H1 (cell line): ENCODE measurements around the gene CIROP. TPM values are rescaled to one million over a fixed set of nuclear protein-coding genes. Genes with fewer than 3 reads are reported as not detected.

Experiments
- BACH1 ChIP-seq: IDR thresholded peaks from 2 replicates; pipeline ENCODE4 v1.6.1; 2012; ENCODE audit warnings: low read length, improper control_type of control experiment
- CBX8 ChIP-seq: fragments of 300-800, 300-1000 bp; sonication (generic); IDR thresholded peaks from 2 replicates; pipeline ENCODE4 v1.7.1; 2016; ENCODE audit warnings: low read depth, low read length, borderline replicate concordance
- CREB1 ChIP-seq: IDR thresholded peaks from 2 replicates; pipeline ENCODE4 v1.6.1; 2012; ENCODE audit warnings: inconsistent platforms
- EP300 ChIP-seq, 2 experiments: IDR thresholded peaks; 1 replicate in 1 of 2; 2 replicates in 1 of 2; pipeline ENCODE4 v1.6.1; 2011 to 2012; ENCODE audit warnings: low read depth in 2 of 2, low read length in 2 of 2, mild to moderate bottlenecking in 2 of 2, borderline replicate concordance in 1 of 2, inconsistent platforms in 1 of 2, moderate library complexity in 1 of 2
- KDM1A ChIP-seq: fragments of 200-600, 300-600 bp; sonication (generic); IDR thresholded peaks from 2 replicates; pipeline ENCODE4 v1.7.1; 2016; ENCODE audit warnings: mild to moderate bottlenecking, low read length, borderline replicate concordance
- KDM4A ChIP-seq: IDR thresholded peaks from one replicate; pipeline ENCODE4 v1.7.1; 2012; ENCODE audit warnings: low read depth, mild to moderate bottlenecking, moderate library complexity, low read length, inconsistent platforms; ENCODE audit not compliant: severe bottlenecking
- PHF8 ChIP-seq: fragments of 200-600 bp; sonication (generic); conservative IDR thresholded peaks from 2 replicates; pipeline ENCODE4 v1.7.1; 2012; ENCODE audit warnings: low read depth, mild to moderate bottlenecking, inconsistent platforms, low read length, moderate library complexity
- POLR2A ChIP-seq, 2 experiments: IDR thresholded peaks; 1 replicate in 1 of 2; 2 replicates in 1 of 2; pipeline ENCODE4 v1.6.1; 2011; ENCODE audit warnings: low read depth in 2 of 2, low read length in 2 of 2, mild to moderate bottlenecking in 2 of 2; ENCODE audit errors: control extremely low read depth in 1 of 2
- SIN3A ChIP-seq, 2 experiments: IDR thresholded peaks in 1 of 2; conservative IDR thresholded peaks in 1 of 2; 2 replicates each; pipeline ENCODE4 v1.6.1; 2011 to 2012; ENCODE audit warnings: low read length in 2 of 2, improper control_type of control experiment in 1 of 2, low read depth in 1 of 2, mild to moderate bottlenecking in 1 of 2
- SP1 ChIP-seq: IDR thresholded peaks from 2 replicates; pipeline ENCODE4 v1.6.1; 2011; ENCODE audit warnings: low read depth, low read length
- TBP ChIP-seq: IDR thresholded peaks from 2 replicates; pipeline ENCODE4 v1.6.1; 2011; ENCODE audit warnings: low read depth, low read length, improper control_type of control experiment
- YY1 ChIP-seq: IDR thresholded peaks from 2 replicates; pipeline ENCODE4 v1.6.1; 2011; ENCODE audit warnings: low read depth, mild to moderate bottlenecking, low read length
- polyA plus RNA-seq, 7 experiments: library from polyadenylated mRNA; depleted of rRNA in 3 of 7; stranded (reverse) in 5 of 7; unstranded in 2 of 7; fragments of >200 nt in 5 of 7; fragments of 200-250 nt in 2 of 7; gene quantifications; 1 replicate in 5 of 7; 2 replicates in 1 of 7; 4 replicates in 1 of 7; pipeline versions ENCODE4 v1.2.1 to v1.2.3, GENCODE V29; 2011 to 2013; ENCODE audit warnings: missing spikeins in 2 of 7, mixed read lengths in 2 of 7
- total RNA-seq: library from RNA; stranded (reverse); fragmentation: NEBNext Ultra II Directional; extraction: Animal tissue kit (Norgen Biotek cat#: 25700); gene quantifications from 2 replicates; pipeline ENCODE4 v1.2.1, GENCODE V29; 2021
- TF ChIP-seq, protein P1 (sequence below): IDR thresholded peaks from 2 replicates; pipeline ENCODE4 v1.6.1; 2012; ENCODE audit warnings: inconsistent platforms

The CIROP gene
- total and polyA plus RNA-seq, 2 of the 8 experiments (the other 6 are each of a cell fraction or from before 2014, with no cell fraction given), result 0.06 TPM; not detected in 1

DNA sequence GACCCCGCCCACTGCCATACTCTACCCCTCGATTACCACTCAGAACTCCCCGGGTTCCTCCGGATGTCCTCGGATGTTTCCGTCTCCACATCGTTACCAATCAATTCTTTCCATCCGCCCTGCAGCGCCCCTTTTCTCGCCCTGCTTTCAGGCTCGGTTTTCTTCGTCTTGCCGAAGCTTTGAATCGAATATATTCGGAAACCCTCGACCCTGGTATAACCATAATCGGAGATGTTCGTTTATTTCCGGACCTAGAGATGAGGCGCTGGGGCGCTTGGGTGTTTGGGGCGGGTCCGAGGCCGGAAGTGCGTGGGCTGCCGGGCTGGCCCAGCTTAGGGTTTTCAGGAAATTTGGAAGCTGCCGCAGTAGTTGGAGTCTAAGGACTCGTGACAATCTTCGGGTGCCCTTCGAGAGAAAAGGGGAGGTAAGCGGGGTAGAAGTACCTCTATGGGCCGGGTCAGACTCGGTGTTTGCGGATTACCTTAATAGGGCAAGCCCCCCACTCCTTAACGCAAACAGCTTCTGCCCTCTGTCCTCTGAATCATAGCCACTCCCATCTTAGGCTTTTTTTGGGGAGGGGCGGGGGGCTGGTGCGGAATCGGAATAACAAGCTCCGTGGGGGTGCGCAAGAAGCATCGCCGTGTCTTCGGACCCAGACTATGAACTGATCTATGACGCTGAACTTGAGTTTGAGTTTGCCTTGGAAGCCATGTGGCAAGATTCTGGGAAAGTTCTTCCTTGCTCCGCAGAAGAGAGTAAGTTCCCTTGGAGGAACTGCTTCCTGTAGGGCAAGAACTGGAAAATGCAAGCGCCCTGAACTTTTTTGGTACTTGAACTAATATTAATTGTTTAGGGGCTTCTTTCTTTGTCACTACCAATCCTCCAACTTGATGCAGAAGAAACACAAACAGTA lies 9.3 kb downstream of the CIROP start, which contains the start of gene C14orf119 (continued):
- TF ChIP-seq KDM4A, result no peak
- TF ChIP-seq SIN3A (conservative IDR thresholded peaks at IDR 0.05 in 1 of 2, IDR thresholded peaks at IDR 0.05 in 1 of 2; ENCODE audit: low read depth in 1 of 2, low read length in 2 of 2), result peak; percentile 71 to 79; a peak in 3 of 4 replicates
- TF ChIP-seq YY1, result no peak
- TF ChIP-seq PHF8, result peak; percentile 44
- TF ChIP-seq CREB1, result 0 out of 2 replicates have a peak, but pooled peaks have one; percentile 24
- peak; percentile 31; the same call in 1 of the 2 replicates for TF ChIP-seq SP1
- TF ChIP-seq BACH1, result 0 out of 2 replicates have a peak, but pooled peaks have one; percentile 23
- no peak; a peak in 1 of 3 replicates for TF ChIP-seq POLR2A (IDR thresholded peaks at IDR 0.05; ENCODE audit: control extremely low read depth in 1 of 2, low read depth in 2 of 2, low read length in 2 of 2)
- TF ChIP-seq EP300 (IDR thresholded peaks at IDR 0.05; ENCODE audit: borderline replicate concordance in 1 of 2, low read depth in 2 of 2, low read length in 2 of 2), result no peak
- no peak for TF ChIP-seq CBX8
- TF ChIP-seq KDM1A, result no peak
- TF ChIP-seq, protein P1, sequence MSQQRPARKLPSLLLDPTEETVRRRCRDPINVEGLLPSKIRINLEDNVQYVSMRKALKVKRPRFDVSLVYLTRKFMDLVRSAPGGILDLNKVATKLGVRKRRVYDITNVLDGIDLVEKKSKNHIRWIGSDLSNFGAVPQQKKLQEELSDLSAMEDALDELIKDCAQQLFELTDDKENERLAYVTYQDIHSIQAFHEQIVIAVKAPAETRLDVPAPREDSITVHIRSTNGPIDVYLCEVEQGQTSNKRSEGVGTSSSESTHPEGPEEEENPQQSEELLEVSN, result no peak
- peak; percentile 71 for TF ChIP-seq TBP
